NB4 (cell line): ENCODE measurements around the gene FSTL4.

Source experiments
- POLR2A ChIP-seq: IDR thresholded peaks from 2 replicates; pipeline ENCODE4 v1.6.1; 2011; ENCODE audit warnings: mild to moderate bottlenecking; ENCODE audit not compliant: insufficient read length; ENCODE audit errors: extremely low read depth
- TF ChIP-seq, protein P1 (sequence below): IDR thresholded peaks from one replicate; pipeline ENCODE4 v1.5.1; 2012; ENCODE audit warnings: low read depth, low read length
- TF ChIP-seq, protein P2 (sequence below): IDR thresholded peaks from 2 replicates; pipeline ENCODE4 v1.6.1; 2011; ENCODE audit warnings: low read depth, low read length

DNA sequence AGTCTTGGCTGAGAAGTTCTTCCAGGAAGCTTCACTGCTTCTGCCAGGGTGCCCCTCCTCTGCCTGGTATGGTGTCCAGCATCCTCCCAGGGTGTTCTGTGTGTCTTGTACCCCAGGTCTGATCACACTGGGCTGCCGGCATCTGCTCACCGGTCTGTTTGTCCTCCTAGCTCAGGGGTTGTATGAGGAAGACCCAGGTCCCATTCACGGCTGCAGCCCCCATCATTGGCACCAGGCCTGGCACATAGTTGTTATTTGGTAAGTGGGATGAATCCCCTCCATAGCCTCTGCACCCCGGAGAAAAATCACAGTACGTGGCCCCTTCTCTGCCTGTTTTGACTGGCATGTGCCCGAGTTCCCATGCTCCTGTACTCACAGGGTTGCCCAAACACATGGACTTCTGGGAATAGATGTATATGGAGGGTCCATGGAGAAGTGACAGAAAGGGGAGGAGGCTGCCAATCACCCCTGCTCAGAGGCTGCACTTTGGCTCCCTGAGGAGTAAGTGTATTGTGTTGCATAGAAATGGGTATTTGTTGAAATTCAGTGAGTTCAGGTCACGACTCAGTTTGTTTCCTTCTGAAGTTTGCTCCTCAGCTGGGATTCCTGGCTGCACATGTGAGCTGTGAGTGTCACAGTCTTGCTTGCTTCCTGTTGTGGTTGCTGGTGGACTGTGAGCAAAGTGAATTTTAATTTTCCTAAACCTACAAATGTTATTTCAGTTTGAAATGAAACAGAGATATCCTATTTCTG lies 464.4 kb downstream of the FSTL4 start:
- TF ChIP-seq, protein P1, sequence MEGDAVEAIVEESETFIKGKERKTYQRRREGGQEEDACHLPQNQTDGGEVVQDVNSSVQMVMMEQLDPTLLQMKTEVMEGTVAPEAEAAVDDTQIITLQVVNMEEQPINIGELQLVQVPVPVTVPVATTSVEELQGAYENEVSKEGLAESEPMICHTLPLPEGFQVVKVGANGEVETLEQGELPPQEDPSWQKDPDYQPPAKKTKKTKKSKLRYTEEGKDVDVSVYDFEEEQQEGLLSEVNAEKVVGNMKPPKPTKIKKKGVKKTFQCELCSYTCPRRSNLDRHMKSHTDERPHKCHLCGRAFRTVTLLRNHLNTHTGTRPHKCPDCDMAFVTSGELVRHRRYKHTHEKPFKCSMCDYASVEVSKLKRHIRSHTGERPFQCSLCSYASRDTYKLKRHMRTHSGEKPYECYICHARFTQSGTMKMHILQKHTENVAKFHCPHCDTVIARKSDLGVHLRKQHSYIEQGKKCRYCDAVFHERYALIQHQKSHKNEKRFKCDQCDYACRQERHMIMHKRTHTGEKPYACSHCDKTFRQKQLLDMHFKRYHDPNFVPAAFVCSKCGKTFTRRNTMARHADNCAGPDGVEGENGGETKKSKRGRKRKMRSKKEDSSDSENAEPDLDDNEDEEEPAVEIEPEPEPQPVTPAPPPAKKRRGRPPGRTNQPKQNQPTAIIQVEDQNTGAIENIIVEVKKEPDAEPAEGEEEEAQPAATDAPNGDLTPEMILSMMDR, result no peak
- TF ChIP-seq, protein P2, sequence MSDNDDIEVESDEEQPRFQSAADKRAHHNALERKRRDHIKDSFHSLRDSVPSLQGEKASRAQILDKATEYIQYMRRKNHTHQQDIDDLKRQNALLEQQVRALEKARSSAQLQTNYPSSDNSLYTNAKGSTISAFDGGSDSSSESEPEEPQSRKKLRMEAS, result no peak
- TF ChIP-seq POLR2A, result no peak
